Lower lobe of right lung (tissue), 2 donors: ENCODE data around the gene SPATA18. TPM values are rescaled to one million over a fixed set of nuclear protein-coding genes. Genes with fewer than 3 reads are reported as not detected.

ENCODE experiments used
- ATAC-seq, 2 donors: fragments of 200-7000 bp; cut with Tn5 transposase; one replicate each; pipeline ENCODE4 v1.9.1; 2020 to 2022; ENCODE audit warnings: mild to moderate bottlenecking in 2 of 2, moderate library complexity in 2 of 2
- DNase-seq: peaks from one replicate; pipeline ENCODE4 v3.0.0-alpha.2; 2020
- H3K27ac ChIP-seq: fragments of 200-600 bp; one replicate; pipeline ENCODE4 v1.8.0; 2022
- H3K27me3 ChIP-seq: fragments of 200-600 bp; one replicate; pipeline ENCODE4 v1.8.0; 2022; ENCODE audit warnings: low read depth
- H3K36me3 ChIP-seq: fragments of 200-600 bp; one replicate; pipeline ENCODE4 v1.8.0; 2022; ENCODE audit warnings: mild to moderate bottlenecking
- H3K4me1 ChIP-seq: fragments of 200-600 bp; one replicate; pipeline ENCODE4 v1.8.0; 2022
- H3K4me3 ChIP-seq: fragments of 200-600 bp; one replicate; pipeline ENCODE4 v1.8.0; 2022; ENCODE audit warnings: mild to moderate bottlenecking
- H3K9me3 ChIP-seq: fragments of 200-600 bp; one replicate; pipeline ENCODE4 v1.8.0; 2022
- CTCF ChIP-seq: fragments of 200-600 bp; IDR thresholded peaks from one replicate; pipeline ENCODE4 v1.8.0; 2022; ENCODE audit warnings: antibody characterized with exemption, mild to moderate bottlenecking
- intact Hi-C: fragments of 100-400 bp; cut with DNase I; formaldehyde crosslinking; loops from one replicate; pipeline ENCODE4 v1.11.0; 2022
- long read RNA-seq: library from polyadenylated mRNA; unstranded; transcript quantifications from one replicate; pipeline ENCODE4 v2.0.0, GENCODE V29; 2021
- total RNA-seq: library from RNA; stranded (reverse); fragmentation: NEBNext Ultra II Directional; extraction: Animal tissue kit (Norgen Biotek cat#: 25700); gene quantifications from one replicate; pipeline ENCODE4 v1.2.1, GENCODE V29; 2021
- donor health status: DM: no; HTN: yes; CAD: no; lungs with severe emphysema.

The SPATA18 gene, protein sequence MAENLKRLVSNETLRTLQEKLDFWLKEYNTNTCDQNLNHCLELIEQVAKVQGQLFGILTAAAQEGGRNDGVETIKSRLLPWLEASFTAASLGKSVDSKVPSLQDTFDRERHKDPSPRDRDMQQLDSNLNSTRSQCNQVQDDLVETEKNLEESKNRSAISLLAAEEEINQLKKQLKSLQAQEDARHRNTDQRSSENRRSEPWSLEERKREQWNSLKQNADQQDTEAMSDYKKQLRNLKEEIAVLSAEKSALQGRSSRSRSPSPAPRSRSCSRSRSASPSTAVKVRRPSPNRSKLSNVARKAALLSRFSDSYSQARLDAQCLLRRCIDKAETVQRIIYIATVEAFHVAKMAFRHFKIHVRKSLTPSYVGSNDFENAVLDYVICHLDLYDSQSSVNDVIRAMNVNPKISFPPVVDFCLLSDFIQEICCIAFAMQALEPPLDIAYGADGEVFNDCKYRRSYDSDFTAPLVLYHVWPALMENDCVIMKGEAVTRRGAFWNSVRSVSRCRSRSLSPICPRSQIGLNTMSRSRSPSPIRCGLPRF
- total RNA-seq, result 24.7 TPM
- long read RNA-seq, full-length matches to known transcripts, result 7 of 23 reads
- long read RNA-seq, partial matches to known transcripts, result 4 of 23 reads
- long read RNA-seq, other reads (novel, unspliced or antisense), result 12 of 23 reads

DNA sequence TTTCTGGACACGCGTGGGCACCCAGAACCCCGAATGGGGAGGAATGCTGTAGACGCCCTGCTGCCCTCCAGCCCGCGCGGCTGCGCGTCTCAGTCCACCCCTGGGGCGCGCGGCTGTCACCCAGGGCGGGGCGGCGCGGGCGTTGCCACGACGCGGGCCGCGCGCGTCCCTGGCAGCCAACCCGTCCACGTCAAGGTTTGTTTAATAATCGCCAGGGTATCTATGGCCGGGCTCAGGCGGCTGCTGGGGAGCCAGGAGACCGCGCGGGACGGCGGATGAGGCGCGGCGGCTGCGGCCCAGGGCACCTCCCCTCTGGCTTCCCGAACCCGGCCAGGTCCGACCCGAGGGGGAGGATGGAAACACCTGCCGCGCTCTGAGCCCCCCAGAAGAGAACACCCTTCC lies at the start of gene SPATA18:
Gene SPATA18, plus strand, starts transcription at position 92 of the 402 bp plus-strand sequence. CDS start 401 bp downstream, outside the sequence.
- Histone ChIP-seq H3K9me3 (no peaks in the 10 kb centered on the region), H3K27me3 (peaks cover 16% of the 10 kb centered on the region), H3K27ac (peak within 1 kb of the TSS; percentile 29), H3K4me1 (peaks cover 4% of the 10 kb centered on the region), H3K4me3 (peak within 1 kb of the TSS; percentile 63), H3K36me3 (no peaks in the 10 kb centered on the region)
- ATAC-seq (peak; percentile 88 to 90), DNase-seq (peak; percentile 52)
- intact Hi-C loops, result no loop called here
- no peak for TF ChIP-seq CTCF

GRCh38 chr4:52001616-52002015 lies 49.5 kb upstream of the SPATA18 start:
- Histone ChIP-seq H3K4me1 (no peaks in the 10 kb centered on the region), H3K27me3 (no peaks in the 10 kb centered on the region), H3K9me3 (no peaks in the 10 kb centered on the region), H3K27ac (no peak overlapping the region), H3K36me3 (no peaks in the 10 kb centered on the region), H3K4me3 (no peak overlapping the region)
- TF ChIP-seq CTCF, result no peak
- DNase-seq (no peak), ATAC-seq (no peak)
- intact Hi-C loops, result no loop called here

- Histone ChIP-seq H3K27ac (no peak overlapping the region), H3K4me3 (no peak overlapping the region), H3K4me1 (no peaks in the 10 kb centered on the region), H3K36me3 (no peaks in the 10 kb centered on the region), H3K27me3 (no peaks in the 10 kb centered on the region), H3K9me3 (no peaks in the 10 kb centered on the region)
- ATAC-seq, result no peak
- intact Hi-C loops, result no loop called here
- no peak for DNase-seq
- no peak for TF ChIP-seq CTCF
Measured at GRCh38 chr4:52004414-52004813, 46.7 kb upstream of the SPATA18 start.

DNA sequence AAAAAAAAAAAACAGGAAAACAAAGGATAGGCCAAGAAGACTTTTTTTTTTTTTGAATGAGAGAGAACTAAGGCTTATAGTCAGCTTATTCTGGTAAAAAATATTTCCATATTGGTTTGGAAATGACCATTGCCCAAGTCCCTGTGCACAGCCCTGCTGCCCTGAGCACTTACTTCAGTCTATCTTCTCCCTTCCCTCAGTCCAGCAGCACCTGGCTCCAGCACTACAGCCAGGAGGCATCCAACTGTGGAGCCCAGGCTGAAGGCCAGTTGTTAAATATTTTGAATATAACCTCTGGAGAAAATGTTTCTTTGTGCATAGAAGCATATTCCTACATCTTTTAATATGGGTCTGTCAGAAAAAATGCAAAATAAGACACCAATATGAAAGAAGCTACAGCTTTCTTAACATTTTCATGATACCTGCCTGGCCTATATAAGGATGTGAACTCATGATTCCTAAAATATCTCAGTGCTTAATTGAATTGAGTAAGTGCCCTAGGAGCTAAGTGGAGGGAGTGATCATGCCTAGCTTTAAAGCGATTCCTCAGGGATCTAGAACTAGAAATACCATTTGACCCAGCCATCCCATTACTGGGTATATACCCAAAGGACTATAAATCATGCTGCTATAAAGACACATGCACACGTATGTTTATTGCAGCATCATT lies 45.4 kb upstream of the SPATA18 start:
- DNase-seq (no peak), ATAC-seq (no peak)
- TF ChIP-seq CTCF, result no peak
- H3K36me3 ChIP-seq, result no peaks in the 10 kb centered on the region
- no peak overlapping the region for H3K4me3 ChIP-seq
- H3K9me3 ChIP-seq, result no peaks in the 10 kb centered on the region
- H3K27ac ChIP-seq, result no peak overlapping the region
- no peaks in the 10 kb centered on the region for H3K27me3 ChIP-seq
- intact Hi-C loops, result no loop called here
- H3K4me1 ChIP-seq, result no peaks in the 10 kb centered on the region

- Histone ChIP-seq H3K9me3 (no peaks in the 10 kb centered on the region), H3K36me3 (no peaks in the 10 kb centered on the region), H3K27ac (no peak overlapping the region), H3K4me1 (no peaks in the 10 kb centered on the region), H3K4me3 (no peak overlapping the region), H3K27me3 (no peaks in the 10 kb centered on the region)
- TF ChIP-seq CTCF, result no peak
- no peak for DNase-seq
- ATAC-seq, result no peak
- intact Hi-C loops, result no loop called here
Measured at GRCh38 chr4:52006887-52007286, 44.2 kb upstream of the SPATA18 start.
